ENCODE data around the gene LMNTD2.

DNA sequence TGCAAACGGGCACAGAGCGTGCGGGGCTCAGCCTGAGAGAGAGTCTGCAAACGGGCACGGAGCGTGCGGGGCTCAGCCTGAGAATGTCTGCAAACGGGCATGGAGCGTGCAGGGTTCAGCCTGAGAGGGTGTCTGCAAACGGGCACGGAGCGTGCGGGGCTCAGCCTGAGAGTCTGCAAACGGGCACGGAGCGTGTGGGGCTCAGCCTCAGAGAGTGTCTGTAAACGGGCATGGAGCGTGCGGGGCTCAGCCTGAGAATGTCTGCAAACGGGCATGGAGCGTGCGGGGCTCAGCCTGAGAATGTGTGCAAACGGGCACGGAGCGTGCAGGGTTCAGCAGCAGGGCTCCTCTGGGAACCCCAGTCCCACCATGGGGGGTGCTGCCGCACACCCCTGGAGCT lies 29.3 kb upstream of the LMNTD2 start:
- TF ChIP-seq EZH2phosphoT487 (IDR thresholded peaks at IDR 0.05; ENCODE audit: low read depth, severe bottlenecking, unreplicated experiment), result no peak
- TF ChIP-seq EZH2 (IDR thresholded peaks at IDR 0.05; ENCODE audit: borderline replicate concordance), result no peak
- TF ChIP-seq, protein P1, sequence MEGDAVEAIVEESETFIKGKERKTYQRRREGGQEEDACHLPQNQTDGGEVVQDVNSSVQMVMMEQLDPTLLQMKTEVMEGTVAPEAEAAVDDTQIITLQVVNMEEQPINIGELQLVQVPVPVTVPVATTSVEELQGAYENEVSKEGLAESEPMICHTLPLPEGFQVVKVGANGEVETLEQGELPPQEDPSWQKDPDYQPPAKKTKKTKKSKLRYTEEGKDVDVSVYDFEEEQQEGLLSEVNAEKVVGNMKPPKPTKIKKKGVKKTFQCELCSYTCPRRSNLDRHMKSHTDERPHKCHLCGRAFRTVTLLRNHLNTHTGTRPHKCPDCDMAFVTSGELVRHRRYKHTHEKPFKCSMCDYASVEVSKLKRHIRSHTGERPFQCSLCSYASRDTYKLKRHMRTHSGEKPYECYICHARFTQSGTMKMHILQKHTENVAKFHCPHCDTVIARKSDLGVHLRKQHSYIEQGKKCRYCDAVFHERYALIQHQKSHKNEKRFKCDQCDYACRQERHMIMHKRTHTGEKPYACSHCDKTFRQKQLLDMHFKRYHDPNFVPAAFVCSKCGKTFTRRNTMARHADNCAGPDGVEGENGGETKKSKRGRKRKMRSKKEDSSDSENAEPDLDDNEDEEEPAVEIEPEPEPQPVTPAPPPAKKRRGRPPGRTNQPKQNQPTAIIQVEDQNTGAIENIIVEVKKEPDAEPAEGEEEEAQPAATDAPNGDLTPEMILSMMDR (IDR thresholded peaks at IDR 0.05; ENCODE audit: poor library complexity), result no peak
